ENCODE measurements around the gene NEXN. TPM values are rescaled to one million over a fixed set of nuclear protein-coding genes. Genes with fewer than 3 reads are reported as not detected.

Gene NEXN
- total and polyA plus RNA-seq, 2 experiments from 2014 or later = 2.6 to 11.8 TPM

GRCh38 chr1:77958850-77959249, 70.4 kb downstream of the NEXN start (continued):
- TF ChIP-seq REST (IDR thresholded peaks at IDR 0.05; ENCODE audit: unreplicated experiment) = no peak

GRCh38 chr1:77961392-77961791, 73.0 kb downstream of the NEXN start:
- H3K4me2 ChIP-seq = no peak overlapping the region
- no peak overlapping the region for H3K4me3 ChIP-seq
- peaks cover 99% of the 10 kb centered on the region for H3K36me3 ChIP-seq (ENCODE audit: insufficient read depth)
- Mint-ChIP-seq H3K27ac (no peak overlapping the region), H3K36me3 (ENCODE audit: low read depth) (peaks cover 93% of the 10 kb centered on the region), H3K4me1 (no peaks in the 10 kb centered on the region), H3K27me3 (ENCODE audit: insufficient read depth, low read depth, poor library complexity) (no peaks in the 10 kb centered on the region), H3K9me3 (no peaks in the 10 kb centered on the region), H3K4me3 (no peak overlapping the region)
- peaks cover 91% of the 10 kb centered on the region for H3K79me2 ChIP-seq (replicated peaks; ENCODE audit: insufficient read depth)
- H3K9me2 ChIP-seq (ENCODE audit: insufficient read depth) = no peaks in the 10 kb centered on the region
- no peak overlapping the region for H3K27ac ChIP-seq (ENCODE audit: low read depth)
- peaks cover 57% of the 10 kb centered on the region for H4K20me1 ChIP-seq (replicated peaks; ENCODE audit: insufficient read depth)
- H3K4me1 ChIP-seq (ENCODE audit: insufficient read depth) = no peaks in the 10 kb centered on the region
- TF ChIP-seq REST (IDR thresholded peaks at IDR 0.05; ENCODE audit: unreplicated experiment) (no peak), CREB1 (CRISPR knock-in tag; IDR thresholded peaks at IDR 0.05; ENCODE audit: low read depth) (no peak), JUNB (IDR thresholded peaks at IDR 0.05; ENCODE audit: unreplicated experiment) (no peak)
- TF ChIP-seq, protein P1, sequence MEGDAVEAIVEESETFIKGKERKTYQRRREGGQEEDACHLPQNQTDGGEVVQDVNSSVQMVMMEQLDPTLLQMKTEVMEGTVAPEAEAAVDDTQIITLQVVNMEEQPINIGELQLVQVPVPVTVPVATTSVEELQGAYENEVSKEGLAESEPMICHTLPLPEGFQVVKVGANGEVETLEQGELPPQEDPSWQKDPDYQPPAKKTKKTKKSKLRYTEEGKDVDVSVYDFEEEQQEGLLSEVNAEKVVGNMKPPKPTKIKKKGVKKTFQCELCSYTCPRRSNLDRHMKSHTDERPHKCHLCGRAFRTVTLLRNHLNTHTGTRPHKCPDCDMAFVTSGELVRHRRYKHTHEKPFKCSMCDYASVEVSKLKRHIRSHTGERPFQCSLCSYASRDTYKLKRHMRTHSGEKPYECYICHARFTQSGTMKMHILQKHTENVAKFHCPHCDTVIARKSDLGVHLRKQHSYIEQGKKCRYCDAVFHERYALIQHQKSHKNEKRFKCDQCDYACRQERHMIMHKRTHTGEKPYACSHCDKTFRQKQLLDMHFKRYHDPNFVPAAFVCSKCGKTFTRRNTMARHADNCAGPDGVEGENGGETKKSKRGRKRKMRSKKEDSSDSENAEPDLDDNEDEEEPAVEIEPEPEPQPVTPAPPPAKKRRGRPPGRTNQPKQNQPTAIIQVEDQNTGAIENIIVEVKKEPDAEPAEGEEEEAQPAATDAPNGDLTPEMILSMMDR (conservative IDR thresholded peaks at IDR 0.05; ENCODE audit: low read depth in 2 of 2) = no peak
- TF ChIP-seq, protein P2, sequence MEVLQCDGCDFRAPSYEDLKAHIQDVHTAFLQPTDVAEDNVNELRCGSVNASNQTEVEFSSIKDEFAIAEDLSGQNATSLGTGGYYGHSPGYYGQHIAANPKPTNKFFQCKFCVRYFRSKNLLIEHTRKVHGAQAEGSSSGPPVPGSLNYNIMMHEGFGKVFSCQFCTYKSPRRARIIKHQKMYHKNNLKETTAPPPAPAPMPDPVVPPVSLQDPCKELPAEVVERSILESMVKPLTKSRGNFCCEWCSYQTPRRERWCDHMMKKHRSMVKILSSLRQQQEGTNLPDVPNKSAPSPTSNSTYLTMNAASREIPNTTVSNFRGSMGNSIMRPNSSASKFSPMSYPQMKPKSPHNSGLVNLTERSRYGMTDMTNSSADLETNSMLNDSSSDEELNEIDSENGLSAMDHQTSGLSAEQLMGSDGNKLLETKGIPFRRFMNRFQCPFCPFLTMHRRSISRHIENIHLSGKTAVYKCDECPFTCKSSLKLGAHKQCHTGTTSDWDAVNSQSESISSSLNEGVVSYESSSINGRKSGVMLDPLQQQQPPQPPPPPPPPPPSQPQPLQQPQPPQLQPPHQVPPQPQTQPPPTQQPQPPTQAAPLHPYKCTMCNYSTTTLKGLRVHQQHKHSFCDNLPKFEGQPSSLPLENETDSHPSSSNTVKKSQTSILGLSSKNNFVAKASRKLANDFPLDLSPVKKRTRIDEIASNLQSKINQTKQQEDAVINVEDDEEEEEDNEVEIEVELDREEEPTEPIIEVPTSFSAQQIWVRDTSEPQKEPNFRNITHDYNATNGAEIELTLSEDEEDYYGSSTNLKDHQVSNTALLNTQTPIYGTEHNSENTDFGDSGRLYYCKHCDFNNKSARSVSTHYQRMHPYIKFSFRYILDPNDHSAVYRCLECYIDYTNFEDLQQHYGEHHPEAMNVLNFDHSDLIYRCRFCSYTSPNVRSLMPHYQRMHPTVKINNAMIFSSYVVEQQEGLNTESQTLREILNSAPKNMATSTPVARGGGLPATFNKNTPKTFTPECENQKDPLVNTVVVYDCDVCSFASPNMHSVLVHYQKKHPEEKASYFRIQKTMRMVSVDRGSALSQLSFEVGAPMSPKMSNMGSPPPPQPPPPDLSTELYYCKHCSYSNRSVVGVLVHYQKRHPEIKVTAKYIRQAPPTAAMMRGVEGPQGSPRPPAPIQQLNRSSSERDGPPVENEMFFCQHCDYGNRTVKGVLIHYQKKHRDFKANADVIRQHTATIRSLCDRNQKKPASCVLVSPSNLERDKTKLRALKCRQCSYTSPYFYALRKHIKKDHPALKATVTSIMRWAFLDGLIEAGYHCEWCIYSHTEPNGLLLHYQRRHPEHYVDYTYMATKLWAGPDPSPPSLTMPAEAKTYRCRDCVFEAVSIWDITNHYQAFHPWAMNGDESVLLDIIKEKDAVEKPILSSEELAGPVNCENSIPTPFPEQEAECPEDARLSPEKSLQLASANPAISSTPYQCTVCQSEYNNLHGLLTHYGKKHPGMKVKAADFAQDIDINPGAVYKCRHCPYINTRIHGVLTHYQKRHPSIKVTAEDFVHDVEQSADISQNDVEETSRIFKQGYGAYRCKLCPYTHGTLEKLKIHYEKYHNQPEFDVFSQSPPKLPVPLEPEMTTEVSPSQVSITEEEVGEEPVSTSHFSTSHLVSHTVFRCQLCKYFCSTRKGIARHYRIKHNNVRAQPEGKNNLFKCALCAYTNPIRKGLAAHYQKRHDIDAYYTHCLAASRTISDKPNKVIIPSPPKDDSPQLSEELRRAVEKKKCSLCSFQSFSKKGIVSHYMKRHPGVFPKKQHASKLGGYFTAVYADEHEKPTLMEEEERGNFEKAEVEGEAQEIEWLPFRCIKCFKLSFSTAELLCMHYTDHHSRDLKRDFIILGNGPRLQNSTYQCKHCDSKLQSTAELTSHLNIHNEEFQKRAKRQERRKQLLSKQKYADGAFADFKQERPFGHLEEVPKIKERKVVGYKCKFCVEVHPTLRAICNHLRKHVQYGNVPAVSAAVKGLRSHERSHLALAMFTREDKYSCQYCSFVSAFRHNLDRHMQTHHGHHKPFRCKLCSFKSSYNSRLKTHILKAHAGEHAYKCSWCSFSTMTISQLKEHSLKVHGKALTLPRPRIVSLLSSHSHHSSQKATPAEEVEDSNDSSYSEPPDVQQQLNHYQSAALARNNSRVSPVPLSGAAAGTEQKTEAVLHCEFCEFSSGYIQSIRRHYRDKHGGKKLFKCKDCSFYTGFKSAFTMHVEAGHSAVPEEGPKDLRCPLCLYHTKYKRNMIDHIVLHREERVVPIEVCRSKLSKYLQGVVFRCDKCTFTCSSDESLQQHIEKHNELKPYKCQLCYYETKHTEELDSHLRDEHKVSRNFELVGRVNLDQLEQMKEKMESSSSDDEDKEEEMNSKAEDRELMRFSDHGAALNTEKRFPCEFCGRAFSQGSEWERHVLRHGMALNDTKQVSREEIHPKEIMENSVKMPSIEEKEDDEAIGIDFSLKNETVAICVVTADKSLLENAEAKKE (CRISPR knock-in tag; IDR thresholded peaks at IDR 0.05) = no peak
- TF ChIP-seq, protein P3, sequence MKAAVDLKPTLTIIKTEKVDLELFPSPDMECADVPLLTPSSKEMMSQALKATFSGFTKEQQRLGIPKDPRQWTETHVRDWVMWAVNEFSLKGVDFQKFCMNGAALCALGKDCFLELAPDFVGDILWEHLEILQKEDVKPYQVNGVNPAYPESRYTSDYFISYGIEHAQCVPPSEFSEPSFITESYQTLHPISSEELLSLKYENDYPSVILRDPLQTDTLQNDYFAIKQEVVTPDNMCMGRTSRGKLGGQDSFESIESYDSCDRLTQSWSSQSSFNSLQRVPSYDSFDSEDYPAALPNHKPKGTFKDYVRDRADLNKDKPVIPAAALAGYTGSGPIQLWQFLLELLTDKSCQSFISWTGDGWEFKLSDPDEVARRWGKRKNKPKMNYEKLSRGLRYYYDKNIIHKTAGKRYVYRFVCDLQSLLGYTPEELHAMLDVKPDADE (IDR thresholded peaks at IDR 0.05) = no peak
- peaks cover 5% of the 10 kb centered on the region; the same call in 1 of the 2 replicates for H3F3A ChIP-seq (replicated peaks; ENCODE audit: low read depth)
- H2AFZ ChIP-seq = no peak overlapping the region
- ATAC-seq (no peak), DNase-seq (ENCODE audit: low spot score) (no peak)
- H3K27me3 ChIP-seq (ENCODE audit: insufficient read depth) = no peaks in the 10 kb centered on the region

Measured in GM23338 (cell line).